Measurements from ENCODE around the gene C20orf204.

Gene C20orf204

GRCh38 chr20:64069614-64070243 lies 33.7 kb downstream of the C20orf204 start:
- Histone ChIP-seq H3K4me2 (ENCODE audit: insufficient read depth, low read length) (no peak overlapping the region), H3K36me3 (ENCODE audit: insufficient read depth, low read length) (peaks cover 25% of the 10 kb centered on the region)

GRCh38 chr20:64070244-64070993 lies 34.4 kb downstream of the C20orf204 start:
- Histone ChIP-seq H3K79me2 (ENCODE audit: insufficient read depth, low read length) (no peaks in the 10 kb centered on the region), H3K27me3 (ENCODE audit: insufficient read depth, low read length, poor library complexity) (no peaks in the 10 kb centered on the region), H3K36me3 (ENCODE audit: insufficient read depth, low read length) (peaks cover 30% of the 10 kb centered on the region), H3K9ac (ENCODE audit: low read depth, low read length) (no peak overlapping the region), H3K4me2 (ENCODE audit: insufficient read depth, low read length) (no peak overlapping the region), H4K20me1 (ENCODE audit: insufficient read depth, low read length) (peaks cover 22% of the 10 kb centered on the region; the same call in 1 of the 2 replicates), H3K4me3 (ENCODE audit: low read depth in 1 of 2, low read length in 2 of 2) (no peak overlapping the region), H3K9me3 (ENCODE audit: insufficient read depth, low read length, severe bottlenecking) (no peaks in the 10 kb centered on the region), H3K27ac (ENCODE audit: low read length) (no peak overlapping the region), H3K4me1 (ENCODE audit: insufficient read depth, low read length) (peaks cover 3% of the 10 kb centered on the region; the same call in 1 of the 2 replicates), H2AFZ (ENCODE audit: low read depth, low read length) (no peak overlapping the region)
- no peak for TF ChIP-seq EZH2 (IDR thresholded peaks at IDR 0.05; ENCODE audit: borderline replicate concordance, low read depth, low read length, severe bottlenecking)
- TF ChIP-seq CTCF (IDR thresholded peaks at IDR 0.05; ENCODE audit: borderline replicate concordance, extremely low read depth, low read length, poor library complexity, severe bottlenecking), result no peak
- ATAC-seq (ENCODE audit: insufficient read depth, low read depth) (no peak), DNase-seq (no peak)

More at GRCh38 chr20:64069614-64070243, 33.7 kb downstream of the C20orf204 start:
- no peak overlapping the region for H3K4me3 ChIP-seq (ENCODE audit: low read depth in 1 of 2, low read length in 2 of 2)
- peaks cover 9% of the 10 kb centered on the region; the same call in 1 of the 2 replicates for H3K4me1 ChIP-seq (ENCODE audit: insufficient read depth, low read length)
- H3K79me2 ChIP-seq (ENCODE audit: insufficient read depth, low read length), result no peaks in the 10 kb centered on the region
- peak; percentile 34; the same call in 1 of the 3 replicates for ATAC-seq (ENCODE audit: insufficient read depth, low read depth)
- no peak overlapping the region for H3K9ac ChIP-seq (ENCODE audit: low read depth, low read length)
- peak; percentile 29 for DNase-seq
- no peak overlapping the region for H3K27ac ChIP-seq (ENCODE audit: low read length)
- peaks cover 22% of the 10 kb centered on the region; the same call in 1 of the 2 replicates for H4K20me1 ChIP-seq (ENCODE audit: insufficient read depth, low read length)
- H2AFZ ChIP-seq (ENCODE audit: low read depth, low read length), result no peak overlapping the region
- TF ChIP-seq EZH2 (IDR thresholded peaks at IDR 0.05; ENCODE audit: borderline replicate concordance, low read depth, low read length, severe bottlenecking) (no peak), CTCF (IDR thresholded peaks at IDR 0.05; ENCODE audit: borderline replicate concordance, extremely low read depth, low read length, poor library complexity, severe bottlenecking) (peak; percentile 77)
- H3K27me3 ChIP-seq (ENCODE audit: insufficient read depth, low read length, poor library complexity), result no peaks in the 10 kb centered on the region
- no peaks in the 10 kb centered on the region for H3K9me3 ChIP-seq (ENCODE audit: insufficient read depth, low read length, severe bottlenecking)

GRCh38 chr20:64071341-64072332 lies 35.7 kb downstream of the C20orf204 start:
- peaks cover 36% of the 10 kb centered on the region for H3K36me3 ChIP-seq (ENCODE audit: insufficient read depth, low read length)
- H3K4me3 ChIP-seq (ENCODE audit: low read depth in 1 of 2, low read length in 2 of 2), result no peak overlapping the region
- no peaks in the 10 kb centered on the region for H3K27me3 ChIP-seq (ENCODE audit: insufficient read depth, low read length, poor library complexity)
- H4K20me1 ChIP-seq (ENCODE audit: insufficient read depth, low read length), result peaks cover 22% of the 10 kb centered on the region; the same call in 1 of the 2 replicates
- no peaks in the 10 kb centered on the region for H3K9me3 ChIP-seq (ENCODE audit: insufficient read depth, low read length, severe bottlenecking)
- no peaks in the 10 kb centered on the region for H3K79me2 ChIP-seq (ENCODE audit: insufficient read depth, low read length)
- no peaks in the 10 kb centered on the region for H3K4me1 ChIP-seq (ENCODE audit: insufficient read depth, low read length)
- TF ChIP-seq EZH2 (IDR thresholded peaks at IDR 0.05; ENCODE audit: borderline replicate concordance, low read depth, low read length, severe bottlenecking) (no peak), CTCF (IDR thresholded peaks at IDR 0.05; ENCODE audit: borderline replicate concordance, extremely low read depth, low read length, poor library complexity, severe bottlenecking) (no peak)
- H3K27ac ChIP-seq (ENCODE audit: low read length), result no peak overlapping the region
- no peak overlapping the region for H3K4me2 ChIP-seq (ENCODE audit: insufficient read depth, low read length)
- ATAC-seq (ENCODE audit: insufficient read depth, low read depth), result no peak
- no peak overlapping the region for H3K9ac ChIP-seq (ENCODE audit: low read depth, low read length)
- no peak for DNase-seq
- no peak overlapping the region for H2AFZ ChIP-seq (ENCODE audit: low read depth, low read length)
